Urothelium cell line (cell line): ENCODE results near the gene CASZ1.

ENCODE experiments used
- DNase-seq: peaks from one replicate; pipeline ENCODE4 v3.0.0; 2011; ENCODE audit warnings: low spot score, mixed read lengths
- FAIRE-seq: peaks from 2 replicates; lab custom pipeline; 2011; peaks lifted over from hg19 to GRCh38; lab: Jason Lieb, UNC

Gene CASZ1

DNA sequence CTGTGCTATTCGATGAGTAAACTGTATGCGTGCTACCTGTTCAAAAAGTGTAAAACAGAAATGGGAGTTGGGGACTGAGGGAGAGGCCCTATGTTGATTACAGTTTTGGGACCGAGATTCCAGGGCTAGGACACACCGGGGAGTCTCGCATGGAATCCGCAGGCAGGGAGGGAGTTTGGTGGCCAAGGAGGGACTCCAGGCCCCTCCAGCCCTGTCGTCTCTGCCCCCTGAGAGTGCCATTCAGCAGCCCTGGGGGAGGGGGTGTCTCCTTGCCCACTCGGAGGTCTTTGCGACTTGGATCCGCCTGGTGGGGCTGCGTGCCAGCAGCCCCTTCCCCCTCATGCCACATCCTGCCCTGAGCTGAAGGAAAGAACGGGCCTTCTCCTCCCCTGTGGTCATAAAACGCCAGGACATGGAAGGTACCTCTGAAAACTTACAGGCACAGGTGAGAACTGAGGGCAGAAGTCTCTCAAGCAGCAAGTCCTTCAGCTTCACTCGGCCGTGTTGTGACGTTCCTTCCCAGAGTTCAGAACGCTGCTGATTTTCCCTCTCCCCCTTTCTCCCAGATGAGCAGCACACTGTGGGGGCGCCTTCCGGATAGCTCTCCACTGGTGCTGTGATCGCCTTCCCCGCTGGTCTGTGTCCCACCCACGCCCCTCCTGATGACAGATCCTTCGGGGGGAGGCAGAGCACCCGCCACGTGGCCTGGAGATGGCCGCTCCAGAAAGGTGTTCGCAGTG lies 180.3 kb downstream of the CASZ1 start:
- DNase-seq: no peak
- FAIRE-seq: no peak

- no peak for DNase-seq
- FAIRE-seq: no peak
These were observed 181.1 kb downstream of the CASZ1 start for GRCh38 chr1:10615332-10615731.

DNA sequence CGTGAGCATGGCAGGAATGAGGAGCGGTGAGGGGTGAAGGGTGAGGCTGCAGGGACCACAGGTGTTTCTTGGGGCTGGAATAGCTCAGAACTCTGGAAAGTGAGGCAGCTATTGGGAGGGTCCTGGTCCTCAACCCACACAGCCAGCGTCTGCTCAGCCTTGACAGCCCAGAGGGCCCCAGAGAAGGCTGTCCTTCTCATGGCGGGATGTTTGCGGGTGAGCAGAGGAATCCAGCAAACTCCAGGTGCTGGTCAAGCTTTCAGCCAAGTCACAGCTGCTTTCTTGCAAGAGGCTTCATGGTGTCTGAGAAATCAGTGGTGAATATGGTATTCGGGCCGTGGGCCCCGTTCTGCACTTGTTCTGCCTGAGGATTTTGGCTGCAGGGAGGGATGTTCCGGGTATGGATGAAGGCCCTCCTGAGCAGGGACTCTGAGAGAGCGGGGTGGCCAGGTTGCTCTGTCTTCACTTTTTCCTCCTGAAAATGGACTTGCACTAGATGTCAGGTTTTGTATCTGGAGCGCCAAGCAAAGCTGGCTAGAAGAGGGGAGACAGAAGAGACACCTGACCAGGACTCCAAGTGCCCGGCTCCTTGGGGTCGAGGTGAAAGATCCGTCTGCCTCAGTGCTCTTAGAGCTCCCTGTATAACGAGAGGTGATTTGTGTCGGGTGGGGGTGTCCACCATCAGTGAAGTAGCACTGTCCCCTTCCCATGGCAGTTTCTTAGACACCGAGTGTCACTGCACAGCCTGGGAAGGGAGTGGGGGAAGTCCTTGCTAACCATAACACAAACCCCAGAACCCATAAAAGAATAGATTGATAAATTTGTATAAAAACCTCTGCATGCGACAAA lies 181.8 kb downstream of the CASZ1 start:
- DNase-seq: no peak
- FAIRE-seq: no peak

DNA sequence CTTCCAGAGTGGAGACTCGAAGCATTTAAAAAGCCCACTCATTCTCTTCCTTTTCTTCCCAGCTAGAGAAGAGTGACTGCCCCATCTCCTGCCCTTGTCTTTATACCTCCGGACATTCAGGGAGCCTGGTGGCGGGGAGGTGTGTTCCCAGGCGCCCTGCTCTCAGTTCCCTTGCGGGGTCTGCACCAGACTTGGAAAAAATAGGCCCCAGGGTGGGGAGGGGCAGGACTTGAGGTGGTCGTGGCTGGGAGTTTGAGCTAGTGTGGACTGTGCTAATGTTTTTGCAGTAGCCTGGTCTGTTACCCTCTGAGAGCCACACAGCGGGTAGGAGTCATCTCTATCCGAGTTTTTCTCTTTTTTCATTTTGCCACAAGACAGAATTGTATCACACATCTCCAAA lies 182.6 kb downstream of the CASZ1 start:
- DNase-seq (no peak), FAIRE-seq (no peak)

- DNase-seq: no peak
- no peak for FAIRE-seq
These were observed 183.1 kb downstream of the CASZ1 start for GRCh38 chr1:10613340-10613739.

DNA sequence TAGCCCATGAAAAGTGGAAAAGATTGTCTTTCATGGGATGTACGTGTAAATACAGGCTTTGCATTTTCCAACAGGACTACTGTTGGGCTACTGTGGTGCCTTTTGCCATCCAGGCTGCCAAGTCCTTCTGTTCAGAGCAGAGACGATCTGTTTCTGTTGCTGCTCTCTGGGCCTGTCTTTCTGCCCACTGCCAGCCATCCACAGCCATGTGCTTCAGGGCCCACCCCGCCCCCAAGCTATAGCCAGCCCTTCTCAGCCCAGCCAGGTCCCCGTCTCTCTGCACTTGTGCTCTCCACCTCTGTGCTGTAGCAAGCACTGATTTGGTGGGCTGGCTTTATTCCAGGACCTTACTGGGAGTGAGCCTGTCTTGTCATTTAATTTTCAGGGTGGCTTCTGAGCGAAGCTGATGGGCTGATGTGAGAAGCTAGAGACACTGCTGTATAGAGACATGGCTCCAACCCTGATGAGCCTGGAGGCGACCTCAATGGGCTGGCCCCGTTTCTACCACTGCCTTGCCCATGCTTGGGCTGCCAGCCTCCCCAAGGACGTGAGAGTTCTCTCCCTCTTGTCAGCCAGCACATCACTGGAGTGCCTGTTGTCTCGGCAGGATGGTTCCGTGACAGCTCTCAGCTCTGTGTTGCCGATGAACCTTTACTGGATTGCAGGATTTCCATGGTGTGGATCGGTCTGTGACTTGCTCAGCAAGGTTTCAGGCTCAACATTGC lies 183.8 kb downstream of the CASZ1 start:
- DNase-seq: no peak
- FAIRE-seq: peak; percentile 5

- DNase-seq (no peak), FAIRE-seq (no peak)
These were observed 185.4 kb downstream of the CASZ1 start for GRCh38 chr1:10610901-10611600.

DNA sequence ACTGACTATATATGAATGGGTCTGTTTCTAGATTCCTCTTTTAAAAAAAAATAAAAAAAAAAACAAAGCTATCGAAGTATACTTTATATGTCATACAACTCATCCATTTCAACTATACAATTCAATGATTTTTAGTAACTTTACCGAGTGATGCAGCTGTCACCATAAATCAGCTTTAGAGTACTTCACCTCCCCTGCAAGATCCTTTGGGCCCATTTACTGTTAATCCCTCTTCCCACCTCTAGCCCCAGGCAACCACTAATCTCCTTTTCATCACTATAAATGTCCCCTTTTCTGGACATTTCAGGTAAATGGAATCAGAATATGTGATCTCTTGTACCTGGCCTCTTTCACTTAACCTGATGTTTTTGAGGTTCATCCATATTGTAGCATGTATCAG lies 187.8 kb downstream of the CASZ1 start:
- DNase-seq (no peak), FAIRE-seq (no peak)

DNA sequence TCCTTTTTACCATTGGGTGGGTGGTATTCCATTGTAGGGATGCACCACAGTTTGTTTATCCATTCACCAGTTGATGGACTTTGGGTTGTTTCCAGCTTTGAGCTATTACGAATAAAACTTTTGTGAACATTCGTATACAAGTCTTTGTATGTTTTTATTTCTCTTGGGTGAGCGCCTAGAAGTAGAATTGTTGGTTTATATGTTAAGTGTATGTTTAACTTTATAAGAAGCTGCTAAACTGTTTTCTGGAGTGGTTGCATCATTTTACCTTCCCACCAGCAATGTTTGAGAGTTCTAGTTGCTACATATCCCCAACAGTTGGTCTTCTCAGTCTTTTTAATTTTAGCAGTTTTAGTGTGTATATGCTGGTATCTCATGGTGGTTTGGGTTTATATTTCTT lies 189.2 kb downstream of the CASZ1 start:
- DNase-seq (no peak), FAIRE-seq (no peak)

- DNase-seq (no peak), FAIRE-seq (no peak)
These were observed 190.4 kb downstream of the CASZ1 start for GRCh38 chr1:10606064-10606463.

GRCh38 chr1:10604966-10605365 lies 191.5 kb downstream of the CASZ1 start:
- no peak for FAIRE-seq
- no peak for DNase-seq

DNA sequence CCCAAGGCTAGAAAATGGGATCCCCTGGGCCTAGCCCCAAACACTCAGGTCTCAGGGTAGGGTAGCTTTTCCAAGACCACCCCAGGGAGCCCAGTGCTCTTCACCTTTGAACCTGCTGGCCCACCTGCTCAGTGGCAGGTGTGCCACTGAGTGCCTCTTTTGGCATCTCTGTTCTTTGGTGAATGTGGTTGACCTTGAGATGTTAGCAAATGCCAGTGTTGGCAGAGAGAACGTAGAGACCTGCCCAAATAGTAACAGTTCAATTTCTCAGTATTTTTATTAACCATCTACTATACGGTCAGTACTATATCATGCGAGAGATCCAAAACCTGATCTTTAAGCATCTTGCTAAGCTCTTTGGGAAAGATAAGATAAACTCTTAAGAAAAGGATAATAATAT lies 193.5 kb downstream of the CASZ1 start:
- DNase-seq: no peak
- no peak for FAIRE-seq

GRCh38 chr1:10601342-10602070 lies 194.9 kb downstream of the CASZ1 start:
- FAIRE-seq: no peak
- DNase-seq: no peak

DNA sequence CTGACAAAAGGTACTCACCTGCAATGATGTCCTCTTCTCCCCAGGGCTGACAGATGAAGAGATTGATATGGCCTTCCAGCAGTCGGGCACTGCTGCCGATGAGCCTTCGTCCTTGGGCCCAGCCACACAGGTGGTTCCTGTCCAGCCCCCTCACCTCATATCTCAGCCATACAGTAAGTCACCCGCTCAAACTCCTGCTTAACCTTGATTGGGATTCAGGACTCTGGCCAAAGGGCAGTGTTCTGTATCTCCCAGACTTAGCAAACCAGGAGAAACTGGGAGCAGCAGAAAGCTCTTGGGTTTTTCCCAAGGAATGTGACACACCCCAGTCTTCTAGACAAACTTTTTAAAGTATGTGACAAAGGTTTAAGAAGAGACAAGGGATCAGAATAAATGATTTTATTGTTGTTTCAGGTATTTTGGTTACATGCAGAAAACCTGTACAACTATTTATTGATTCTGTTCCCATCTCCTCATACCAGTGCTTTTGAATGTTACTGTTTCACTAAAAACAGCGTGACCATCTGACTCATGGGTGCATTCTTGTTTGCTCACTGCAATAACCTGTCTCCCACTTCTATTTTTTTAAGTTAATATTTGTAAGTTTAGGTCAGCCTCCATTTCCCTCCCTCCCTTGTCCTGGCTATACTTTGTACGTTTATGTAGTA lies 197.1 kb downstream of the CASZ1 start:
- FAIRE-seq: no peak
- peak; percentile 67 for DNase-seq

- FAIRE-seq (no peak), DNase-seq (no peak)
These were observed 198.1 kb downstream of the CASZ1 start for GRCh38 chr1:10598389-10598702.

GRCh38 chr1:10597492-10598388 lies 198.7 kb downstream of the CASZ1 start:
- FAIRE-seq: no peak

GRCh38 chr1:10596780-10597179 lies 199.7 kb downstream of the CASZ1 start:
- FAIRE-seq (no peak), DNase-seq (no peak)

More at GRCh38 chr1:10597492-10598388, 198.7 kb downstream of the CASZ1 start:
- no peak for DNase-seq

- FAIRE-seq (no peak), DNase-seq (no peak)
These were observed 201.7 kb downstream of the CASZ1 start for GRCh38 chr1:10594595-10595223.
